Activated CD4-positive, alpha-beta T cell treated with anti-CD3 and anti-CD28 coated beads, Interleukin-2, amount 50 U/mL, for 1 hour (primary cell): ENCODE measurements around the gene RIN3.
"Not testable (repeated sequence)": the region's sequence is repeated elsewhere in the genome, so short reads cannot be mapped to it uniquely, and the experiment has no call there.

Experiments used
- DNase-seq: peaks from one replicate; pipeline ENCODE4 v3.0.0-alpha.2; 2020

Gene RIN3

DNA sequence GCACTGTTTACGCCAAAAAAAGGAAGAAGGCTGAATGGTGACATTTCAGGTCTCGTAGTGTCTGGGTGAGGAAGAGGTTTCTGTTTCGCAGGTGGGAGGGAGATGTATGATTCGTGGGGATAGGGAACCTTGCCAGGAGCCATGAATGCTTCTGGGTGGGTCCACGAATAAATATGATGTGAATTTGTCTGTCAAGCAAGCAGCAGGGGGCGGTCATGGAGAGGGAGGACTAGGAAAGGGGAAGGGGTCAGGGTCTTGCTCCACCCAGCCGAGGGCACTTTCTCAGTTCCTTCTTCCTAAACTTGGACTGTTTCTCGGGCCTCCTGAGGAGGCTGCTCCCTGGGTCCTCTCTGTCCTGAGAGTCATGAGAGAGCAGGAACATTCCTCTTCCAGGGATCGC is 162.4 kb downstream of the RIN3 start:
- no peak for DNase-seq

DNA sequence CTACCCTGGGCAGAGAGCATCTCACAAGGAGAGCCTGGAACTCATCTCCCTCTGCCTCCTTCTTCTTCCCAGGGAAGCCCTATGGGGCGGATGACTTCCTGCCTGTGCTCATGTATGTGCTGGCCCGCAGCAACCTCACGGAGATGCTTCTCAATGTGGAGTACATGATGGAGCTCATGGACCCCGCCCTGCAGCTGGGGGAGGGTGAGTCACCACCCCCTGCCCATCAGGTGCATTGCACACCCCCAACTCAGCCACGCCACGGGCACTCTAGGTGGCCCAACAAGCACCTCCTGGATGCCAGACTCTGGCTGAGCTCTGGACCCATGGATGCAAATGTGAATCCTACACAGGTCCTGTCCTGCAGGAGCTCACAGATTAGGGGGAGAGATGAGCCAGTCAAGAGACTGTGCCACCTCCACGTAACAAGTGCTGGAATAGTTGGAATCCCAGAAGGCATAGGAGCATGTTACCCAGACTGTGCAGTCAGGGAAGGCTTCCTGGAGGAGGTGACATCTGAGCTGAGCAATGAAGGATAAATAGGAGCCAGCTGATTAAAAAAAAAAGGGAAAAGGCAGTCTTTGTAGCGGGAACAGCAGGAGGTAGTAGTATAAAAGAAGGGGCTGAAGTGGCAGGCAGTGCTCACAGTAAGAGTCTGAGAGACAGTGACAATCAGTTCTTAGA is 163.0 kb downstream of the RIN3 start:
- DNase-seq = no peak

DNA sequence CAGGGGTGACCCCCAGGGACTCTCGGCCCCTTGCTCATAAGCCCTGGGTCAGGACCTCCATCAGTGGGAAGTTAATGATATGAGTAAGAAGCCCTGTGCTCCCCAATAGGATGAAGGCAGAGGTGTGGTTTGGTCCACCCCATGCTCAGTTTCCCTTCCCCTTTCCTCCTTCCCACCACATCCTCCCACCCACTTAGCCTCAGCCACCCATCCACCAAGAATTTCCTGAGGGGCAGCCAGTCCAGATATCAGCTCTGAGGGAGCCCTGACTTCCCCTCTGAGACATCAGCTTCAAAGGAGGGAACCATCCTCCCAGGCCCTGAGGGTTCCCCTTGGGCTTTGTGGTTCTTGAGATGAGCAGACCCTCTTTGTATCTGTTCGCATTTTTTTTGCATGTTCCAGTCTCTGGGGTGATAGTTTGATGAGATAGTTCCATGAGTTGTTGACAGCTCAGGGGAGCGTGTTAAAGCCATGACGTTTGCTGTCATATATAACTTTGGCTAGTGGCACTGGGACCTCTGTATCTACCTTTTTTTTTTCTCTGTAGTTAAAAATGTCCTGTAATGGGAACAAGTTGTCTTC is 163.6 kb downstream of the RIN3 start:
- no peak for DNase-seq

DNA sequence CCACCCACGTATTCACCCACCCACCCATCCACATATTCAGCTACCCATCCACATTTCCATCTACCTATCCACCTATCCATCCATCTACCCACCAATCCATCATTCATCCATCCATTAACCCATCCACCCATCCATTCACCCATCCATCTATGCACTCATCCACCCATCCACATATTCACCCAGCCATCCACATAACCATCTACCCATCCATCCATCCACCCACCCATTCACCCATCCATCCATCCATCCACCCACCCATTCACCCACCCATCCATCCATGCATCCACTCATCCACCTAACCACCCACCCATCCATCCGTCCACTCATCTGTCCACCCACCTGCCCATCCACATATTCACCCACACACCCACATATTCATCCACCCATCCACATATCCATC is 164.4 kb downstream of the RIN3 start:
- DNase-seq = no peak

DNA sequence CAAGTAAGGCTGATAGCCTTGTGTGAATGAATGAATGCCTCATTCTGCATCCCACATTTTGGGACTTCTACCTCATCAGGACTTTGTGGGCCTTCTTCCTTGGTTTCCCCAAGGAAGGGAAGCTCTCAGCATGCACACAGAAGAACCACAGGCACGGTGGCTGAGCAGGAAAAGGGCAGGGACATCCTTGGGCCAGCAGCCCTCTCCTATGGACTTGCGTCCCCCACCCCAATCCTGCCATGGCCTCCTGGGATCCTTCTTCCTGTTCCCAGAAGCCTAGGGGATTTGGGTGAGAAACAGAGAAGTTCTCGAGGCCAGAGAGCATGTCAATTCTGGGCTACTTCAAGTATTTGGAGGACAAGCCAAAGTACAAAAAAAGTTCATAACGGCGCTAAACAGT is 165.2 kb downstream of the RIN3 start:
- no peak for DNase-seq

GRCh38 chr14:92679246-92679645 is 165.7 kb downstream of the RIN3 start:
- no peak for DNase-seq

GRCh38 chr14:92680330-92680729 is 166.7 kb downstream of the RIN3 start:
- not testable (repeated sequence) for DNase-seq

GRCh38 chr14:92680781-92681650 is 167.4 kb downstream of the RIN3 start:
- DNase-seq = peak; percentile 71

DNA sequence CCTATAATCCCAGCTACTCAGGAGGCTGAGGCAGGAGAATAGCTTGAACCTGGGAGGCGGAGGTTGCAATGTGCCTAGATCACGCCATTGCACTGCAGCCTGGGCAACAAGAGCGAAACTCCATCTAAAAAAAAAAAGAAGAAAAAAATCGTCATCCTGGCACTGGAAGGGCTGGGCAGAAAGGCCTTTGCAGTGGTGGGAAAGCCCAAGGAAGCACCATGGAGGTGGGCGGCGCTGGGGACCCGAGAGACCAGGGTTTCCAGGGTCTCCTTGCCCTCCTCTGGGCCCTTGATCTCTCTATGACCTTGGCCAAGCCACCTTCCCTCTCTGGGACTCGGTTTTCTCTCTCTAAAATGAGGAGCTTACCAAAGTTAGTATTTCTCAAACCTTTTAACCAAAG is 169.5 kb downstream of the RIN3 start:
- no peak for DNase-seq

DNA sequence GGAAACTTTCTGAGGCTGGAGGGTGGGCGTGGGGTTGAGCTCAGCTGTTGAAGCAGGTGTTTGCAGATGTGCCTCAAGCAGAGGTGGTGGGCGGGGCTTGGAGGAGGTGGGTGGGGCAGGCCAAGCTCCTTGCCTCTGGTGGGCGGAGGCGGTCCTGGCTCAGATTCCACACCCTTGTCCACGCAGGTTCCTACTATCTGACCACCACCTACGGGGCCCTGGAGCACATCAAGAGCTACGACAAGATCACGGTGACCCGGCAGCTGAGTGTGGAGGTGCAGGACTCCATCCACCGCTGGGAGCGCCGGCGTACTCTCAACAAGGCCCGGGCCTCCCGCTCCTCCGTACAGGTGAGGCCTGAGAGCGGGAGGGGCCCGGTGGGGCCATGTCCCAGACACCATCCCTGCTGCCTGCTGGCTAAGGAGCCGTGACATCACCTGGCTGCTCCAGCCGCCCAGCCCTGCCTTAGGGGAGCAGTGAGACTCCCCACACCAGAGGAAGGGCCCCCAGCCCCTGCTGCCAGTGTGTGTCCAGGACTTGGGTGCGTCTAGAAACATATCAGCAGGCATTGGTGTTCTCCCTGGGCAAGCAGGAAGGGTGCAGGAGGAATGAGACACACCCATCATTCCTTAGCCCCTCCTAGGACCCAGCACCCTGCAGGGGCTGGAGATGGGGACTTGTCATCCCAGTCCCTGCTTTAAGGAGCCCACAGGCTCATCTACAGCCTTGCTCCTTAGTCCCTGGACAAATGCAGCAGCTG is 171.4 kb downstream of the RIN3 start:
- DNase-seq = no peak

DNA sequence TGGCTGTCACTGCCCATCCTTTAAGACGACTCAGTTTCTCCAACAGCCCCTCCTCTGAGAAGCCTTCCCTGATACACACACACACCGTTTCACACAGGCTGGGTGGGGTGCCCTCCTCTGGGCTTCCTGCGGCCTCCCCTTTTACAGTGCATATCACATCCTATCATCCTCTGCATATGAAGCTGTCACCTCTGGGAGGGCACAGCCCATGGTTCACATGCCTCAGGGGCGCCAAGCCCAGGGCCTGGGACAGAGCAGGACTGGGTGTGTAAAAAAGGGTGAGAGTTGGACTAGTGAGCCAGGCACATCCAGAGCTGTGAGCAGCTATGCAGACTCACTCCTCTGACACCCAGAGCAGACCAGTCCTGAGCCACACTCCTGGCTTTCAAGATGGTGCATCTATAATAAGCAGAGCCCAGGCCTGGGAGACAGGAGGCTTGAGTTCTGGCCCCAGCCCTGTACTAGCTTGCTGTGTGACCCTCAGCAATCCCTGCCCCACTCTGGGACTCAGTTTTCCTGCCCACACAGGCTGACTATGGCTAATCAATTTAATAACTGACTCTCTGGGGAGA is 172.3 kb downstream of the RIN3 start:
- no peak for DNase-seq

GRCh38 chr14:92686411-92686899 is 172.9 kb downstream of the RIN3 start:
- DNase-seq = no peak

DNA sequence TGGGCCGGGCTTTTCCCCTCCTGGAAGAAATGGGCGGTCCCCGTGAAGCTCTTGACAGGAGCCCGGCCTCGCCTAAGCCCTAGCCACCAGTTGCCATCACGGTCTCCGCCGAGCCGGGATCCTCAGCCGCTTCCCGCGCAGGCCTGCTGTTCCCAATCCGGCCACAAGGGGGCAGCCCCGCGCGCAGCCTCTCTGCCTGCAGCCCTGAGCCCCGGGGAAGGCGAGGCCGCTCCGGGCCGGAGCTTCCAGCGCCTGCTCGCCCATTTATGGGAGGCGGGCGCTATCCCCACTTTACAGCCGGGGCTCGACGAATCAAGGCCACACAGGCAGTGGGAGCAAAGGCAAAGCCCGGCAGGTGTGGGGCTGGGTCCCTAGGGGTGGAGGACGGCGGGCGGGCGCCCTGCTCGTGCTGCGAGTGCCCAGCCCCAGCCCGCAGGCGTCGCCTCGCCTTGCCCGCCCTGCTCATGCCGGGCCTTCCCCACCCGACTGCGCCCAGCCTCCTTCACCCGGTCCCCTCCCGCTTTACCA is 173.4 kb downstream of the RIN3 start:
- peak; percentile 57 for DNase-seq

GRCh38 chr14:92687681-92688433 is 174.3 kb downstream of the RIN3 start:
- DNase-seq = no peak

DNA sequence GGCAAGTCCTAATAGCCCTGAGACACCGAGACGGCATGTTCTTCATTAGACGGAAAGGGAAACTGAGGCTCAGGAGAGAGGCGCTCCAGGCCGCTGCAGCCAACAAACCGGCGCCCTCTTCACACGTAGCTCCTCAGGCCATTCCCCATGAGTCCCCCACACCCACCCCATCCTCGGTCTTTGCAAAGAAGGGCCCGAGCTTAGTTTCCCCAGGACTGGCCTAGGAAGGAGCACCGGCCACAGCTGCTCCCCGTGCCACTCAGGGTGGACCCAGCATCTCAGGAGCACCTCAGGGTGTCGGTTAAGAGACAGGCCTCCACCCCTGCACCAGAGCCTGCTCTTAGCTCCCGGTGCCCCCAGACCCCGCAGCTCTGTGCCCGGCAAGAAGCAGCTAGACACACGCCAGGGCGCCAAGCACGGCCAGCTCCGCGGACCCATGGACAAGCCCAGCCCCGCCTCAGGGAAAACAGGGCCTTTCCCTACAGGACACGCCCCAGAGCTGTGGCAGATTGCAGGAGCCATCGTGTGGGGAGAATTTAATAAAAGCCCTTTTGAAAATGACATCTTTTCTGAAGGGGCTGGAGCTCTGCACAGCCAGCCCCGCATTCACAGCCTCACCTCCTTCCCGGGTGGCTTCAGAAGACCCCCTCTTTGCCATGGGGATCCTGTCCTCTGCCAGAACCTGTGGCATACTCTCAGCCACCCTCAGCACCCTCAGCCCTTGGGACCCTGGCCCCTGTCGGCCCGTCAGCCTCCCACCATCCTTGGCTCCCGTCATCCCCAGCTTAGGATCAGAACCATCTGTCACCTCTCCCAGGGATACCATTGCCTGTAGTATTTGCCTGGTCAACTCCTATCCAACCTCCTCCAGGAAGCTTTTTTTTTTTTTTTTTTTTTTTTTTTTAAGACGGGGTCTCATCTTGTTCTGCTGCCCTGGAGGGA is 175.1 kb downstream of the RIN3 start:
- DNase-seq = no peak

- DNase-seq = no peak
Observed at GRCh38 chr14:92690171-92691011, 176.8 kb downstream of the RIN3 start.

DNA sequence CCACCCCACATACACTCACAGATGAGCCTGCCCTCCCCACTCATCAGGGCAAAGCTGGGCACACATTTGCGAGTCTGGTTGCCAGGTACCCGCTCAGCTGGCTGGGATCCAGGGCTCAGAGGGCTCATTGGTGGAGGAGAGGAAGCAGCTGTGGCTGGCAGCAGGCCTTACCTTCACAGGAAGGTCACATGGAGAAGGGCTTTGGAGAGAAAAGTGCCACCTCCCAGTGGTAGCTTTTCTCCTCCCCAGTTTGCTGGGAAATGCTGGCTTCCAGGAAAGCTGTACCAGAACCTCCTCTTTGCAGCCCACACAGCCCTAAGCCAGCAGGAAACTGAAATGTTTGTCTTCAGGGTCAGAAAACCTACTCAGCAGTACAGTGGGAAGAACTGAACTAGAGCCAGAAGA is 179.2 kb downstream of the RIN3 start:
- peak; percentile 39 for DNase-seq

DNA sequence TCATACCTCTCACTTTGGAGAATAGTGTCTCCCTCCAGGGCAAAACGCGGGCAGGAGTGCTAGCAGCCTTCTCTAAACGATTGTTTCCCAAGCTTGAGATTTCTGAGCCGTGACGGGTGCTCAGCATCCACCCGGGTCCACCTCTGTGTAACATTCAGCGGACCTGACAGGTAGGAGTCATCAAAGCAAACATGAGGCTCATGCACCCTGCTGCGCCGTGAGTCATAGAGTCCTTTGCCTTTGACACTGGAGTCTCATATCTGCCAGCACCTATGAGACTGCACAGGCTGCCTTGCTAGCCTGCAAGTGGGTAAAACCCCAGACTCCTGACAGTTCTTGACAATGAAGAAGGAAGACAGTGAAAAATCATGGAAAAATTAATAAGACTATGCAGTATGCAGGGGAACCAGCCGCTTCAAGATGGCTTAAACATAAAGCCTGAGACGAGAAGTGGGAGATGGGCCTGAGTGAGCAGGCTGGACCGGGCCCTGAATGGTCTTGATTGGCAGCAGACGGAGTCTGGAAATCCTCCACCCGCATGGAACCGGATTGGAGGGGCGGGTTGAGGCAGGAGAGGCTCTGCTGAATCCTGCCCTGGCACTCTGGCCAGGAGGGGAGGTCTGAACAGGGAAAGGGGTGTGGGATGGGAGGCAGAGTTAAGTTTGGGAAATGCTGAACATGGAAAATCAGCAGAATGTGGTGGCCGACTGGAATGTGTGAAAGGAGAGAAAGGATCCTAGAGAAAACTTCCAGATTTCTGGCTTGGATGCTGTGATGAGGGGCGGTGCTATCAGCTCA is 180.6 kb downstream of the RIN3 start:
- DNase-seq = no peak

DNA sequence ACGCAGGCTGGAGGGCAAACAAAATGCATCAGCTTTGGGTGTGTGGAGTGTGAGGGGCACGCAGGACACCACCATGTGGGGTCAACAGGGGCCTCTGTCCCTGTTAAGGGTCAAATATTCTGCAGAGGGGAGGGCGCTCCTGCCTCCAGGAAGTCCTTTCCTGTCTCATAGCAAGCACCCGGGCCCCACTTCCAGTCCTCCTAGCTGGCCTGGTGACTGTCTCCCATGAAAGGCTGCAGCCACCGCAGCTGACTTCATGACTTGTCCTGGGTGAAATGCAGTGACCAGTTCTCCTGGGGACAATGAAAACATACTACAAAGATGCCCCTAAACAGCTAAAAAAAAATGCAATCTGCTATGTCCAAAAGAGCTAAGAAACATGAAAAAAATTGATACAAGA is 181.2 kb downstream of the RIN3 start:
- no peak for DNase-seq
